Bladder microvascular endothelial cell (primary cell): ENCODE data around the gene HJV. TPM values are rescaled to one million over a fixed set of nuclear protein-coding genes. Genes with fewer than 3 reads are reported as not detected.

Experiments
- total RNA-seq: library from RNA; depleted of rRNA; stranded (reverse); fragments of >200 nt; gene quantifications from 2 replicates; pipeline ENCODE4 v1.2.3, GENCODE V29; 2014

HJV gene
- total RNA-seq, result not detected in 2 replicates

GRCh38 chr1:146021622-146022402 lies at the start of gene HJV:
Gene HJV (minus strand): TSS chr1:146021735. CDS start chr1:146020231, 1,504 bp downstream.

DNA sequence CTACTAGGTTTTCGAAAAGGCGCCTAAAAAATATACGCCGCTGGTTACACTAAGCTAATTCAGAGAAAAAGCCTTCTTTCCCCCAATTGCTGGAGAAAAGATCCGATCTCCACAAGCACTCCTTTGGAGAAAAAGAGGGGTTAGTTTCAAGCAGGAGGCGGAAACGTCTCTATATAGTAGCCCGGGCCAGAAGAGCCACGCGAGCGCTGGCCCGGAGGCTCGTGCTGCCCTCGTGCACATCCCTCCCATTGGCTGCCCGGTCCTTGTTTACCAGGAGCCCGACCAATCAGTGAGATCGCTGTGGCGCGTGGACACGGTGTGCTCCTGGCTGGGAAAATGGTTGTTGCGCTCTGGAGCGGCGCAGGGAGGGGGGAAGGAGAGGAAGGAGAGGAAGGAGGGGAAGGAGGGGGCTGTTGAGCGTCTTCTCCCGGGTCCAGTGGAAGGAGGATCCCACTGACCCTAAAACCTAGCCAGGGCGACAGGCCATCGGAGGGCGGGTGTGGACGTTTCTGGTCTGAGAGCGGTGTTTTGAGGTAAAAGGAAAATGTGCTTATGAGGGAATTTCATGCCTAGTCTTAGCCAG lies 25.0 kb downstream of the HJV start, which contains the start of gene TXNIP:
TSS of gene TXNIP (minus strand) at position 147 of the 583 bp plus-strand sequence. CDS start 313 bp downstream, outside the sequence.

Other genes with a start within 250 kb of the HJV start
- 9.6 and 15.7 TPM in 2 replicates for gene RNF115, start 197.6 kb downstream of the HJV start, total RNA-seq
- gene POLR3C, start 197.5 kb downstream of the HJV start, total RNA-seq, result 20.1 and 26.9 TPM in 2 replicates
- gene NUDT17, start 176.1 kb downstream of the HJV start, total RNA-seq, result 2.3 and 2.5 TPM in 2 replicates
- 4.7 and 11.0 TPM in 2 replicates for gene PIAS3, start 162.7 kb downstream of the HJV start, total RNA-seq
- gene ANKRD35, start 135.9 kb downstream of the HJV start, total RNA-seq, result 0.06 and 0.16 TPM in 2 replicates
- 4.1 and 10.5 TPM in 2 replicates for gene ITGA10, start 111.7 kb downstream of the HJV start, total RNA-seq
- 21.2 and 32.6 TPM in 2 replicates for gene PEX11B, start 103.0 kb downstream of the HJV start, total RNA-seq
- 121 and 188 TPM in 2 replicates for gene RBM8A, start 94.3 kb downstream of the HJV start, total RNA-seq
- gene LIX1L, start 63.7 kb downstream of the HJV start, total RNA-seq, result 13.0 and 22.0 TPM in 2 replicates
- 0.13 and 0.32 TPM in 2 replicates for gene ANKRD34A, start 57.2 kb downstream of the HJV start, total RNA-seq
- 11.8 and 14.1 TPM in 2 replicates for gene POLR3GL, start 57.0 kb downstream of the HJV start, total RNA-seq
- 84.7 and 158 TPM in 2 replicates for gene TXNIP, start 25.2 kb downstream of the HJV start, total RNA-seq
- gene NBPF10, start 123.1 kb upstream of the HJV start, total RNA-seq, result under 0.01 and 0.63 TPM in 2 replicates
- 2.4 and 20.3 TPM in 2 replicates for gene NOTCH2NLA, start 207.3 kb upstream of the HJV start, total RNA-seq